ENCODE measurements around the gene NOA1. TPM values are rescaled to one million over a fixed set of nuclear protein-coding genes. Genes with fewer than 3 reads are reported as not detected.
A peak's percentile ranks its signal among the peaks of the same experiment; 100 is the strongest.

NOA1 gene
- total RNA-seq = 30.4 and 32.9 TPM in 2 replicates

- H3K79me2 ChIP-seq (ENCODE audit: insufficient read depth, low read length) = peaks cover 76% of the 10 kb centered on the region
- H4K20me1 ChIP-seq (ENCODE audit: insufficient read depth, low read length) = peaks cover 37% of the 10 kb centered on the region
- H3K27ac ChIP-seq (ENCODE audit: low read depth, low read length) = peak within 1 kb of the TSS; percentile 94
- TF ChIP-seq, protein P1, sequence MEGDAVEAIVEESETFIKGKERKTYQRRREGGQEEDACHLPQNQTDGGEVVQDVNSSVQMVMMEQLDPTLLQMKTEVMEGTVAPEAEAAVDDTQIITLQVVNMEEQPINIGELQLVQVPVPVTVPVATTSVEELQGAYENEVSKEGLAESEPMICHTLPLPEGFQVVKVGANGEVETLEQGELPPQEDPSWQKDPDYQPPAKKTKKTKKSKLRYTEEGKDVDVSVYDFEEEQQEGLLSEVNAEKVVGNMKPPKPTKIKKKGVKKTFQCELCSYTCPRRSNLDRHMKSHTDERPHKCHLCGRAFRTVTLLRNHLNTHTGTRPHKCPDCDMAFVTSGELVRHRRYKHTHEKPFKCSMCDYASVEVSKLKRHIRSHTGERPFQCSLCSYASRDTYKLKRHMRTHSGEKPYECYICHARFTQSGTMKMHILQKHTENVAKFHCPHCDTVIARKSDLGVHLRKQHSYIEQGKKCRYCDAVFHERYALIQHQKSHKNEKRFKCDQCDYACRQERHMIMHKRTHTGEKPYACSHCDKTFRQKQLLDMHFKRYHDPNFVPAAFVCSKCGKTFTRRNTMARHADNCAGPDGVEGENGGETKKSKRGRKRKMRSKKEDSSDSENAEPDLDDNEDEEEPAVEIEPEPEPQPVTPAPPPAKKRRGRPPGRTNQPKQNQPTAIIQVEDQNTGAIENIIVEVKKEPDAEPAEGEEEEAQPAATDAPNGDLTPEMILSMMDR (IDR thresholded peaks at IDR 0.05; ENCODE audit: extremely low read depth, low read depth, low read length) = no peak
- peak within 1 kb of the TSS; percentile 93 for H3K4me3 ChIP-seq (ENCODE audit: insufficient read depth, low read length)
- H3K4me1 ChIP-seq (ENCODE audit: insufficient read depth, low read length) = peaks cover 17% of the 10 kb centered on the region
- H3K9me3 ChIP-seq (ENCODE audit: low read depth, low read length) = no peaks in the 10 kb centered on the region
- peak within 1 kb of the TSS; percentile 94 for H2AFZ ChIP-seq (ENCODE audit: low read length)
- H3K27me3 ChIP-seq (ENCODE audit: insufficient read depth, low read length) = no peaks in the 10 kb centered on the region
- peak; percentile 98 for DNase-seq (ENCODE audit: insufficient read length, low spot score, missing footprints)
- H3K4me2 ChIP-seq (ENCODE audit: insufficient read depth, low read length) = peak within 1 kb of the TSS; percentile 92
- peaks cover 14% of the 10 kb centered on the region for H3K36me3 ChIP-seq (ENCODE audit: insufficient read depth, low read length)
Measured at GRCh38 chr4:56977321-56978012, at the start of gene NOA1. NOA1 (minus strand) TSS chr4:56977606; CDS start chr4:56977585, 21 bp downstream.

GRCh38 chr4:57023104-57023503, 45.7 kb upstream of the NOA1 start:
- Histone ChIP-seq H3K4me2 (ENCODE audit: insufficient read depth, low read length) (no peak overlapping the region), H3K27ac (ENCODE audit: low read depth, low read length) (peak overlapping the region; percentile 88), H3K27me3 (ENCODE audit: insufficient read depth, low read length) (no peaks in the 10 kb centered on the region), H3K36me3 (ENCODE audit: insufficient read depth, low read length) (peaks cover 68% of the 10 kb centered on the region), H3K79me2 (ENCODE audit: insufficient read depth, low read length) (no peaks in the 10 kb centered on the region), H2AFZ (ENCODE audit: low read length) (no peak overlapping the region), H3K4me1 (ENCODE audit: insufficient read depth, low read length) (peaks cover 42% of the 10 kb centered on the region), H3K4me3 (ENCODE audit: insufficient read depth, low read length) (no peak overlapping the region), H3K9me3 (ENCODE audit: low read depth, low read length) (no peaks in the 10 kb centered on the region), H4K20me1 (ENCODE audit: insufficient read depth, low read length) (no peaks in the 10 kb centered on the region)
- peak; percentile 80 for DNase-seq (ENCODE audit: insufficient read length, low spot score, missing footprints)
- TF ChIP-seq, protein P1 (IDR thresholded peaks at IDR 0.05; ENCODE audit: extremely low read depth, low read depth, low read length) = no peak

DNA sequence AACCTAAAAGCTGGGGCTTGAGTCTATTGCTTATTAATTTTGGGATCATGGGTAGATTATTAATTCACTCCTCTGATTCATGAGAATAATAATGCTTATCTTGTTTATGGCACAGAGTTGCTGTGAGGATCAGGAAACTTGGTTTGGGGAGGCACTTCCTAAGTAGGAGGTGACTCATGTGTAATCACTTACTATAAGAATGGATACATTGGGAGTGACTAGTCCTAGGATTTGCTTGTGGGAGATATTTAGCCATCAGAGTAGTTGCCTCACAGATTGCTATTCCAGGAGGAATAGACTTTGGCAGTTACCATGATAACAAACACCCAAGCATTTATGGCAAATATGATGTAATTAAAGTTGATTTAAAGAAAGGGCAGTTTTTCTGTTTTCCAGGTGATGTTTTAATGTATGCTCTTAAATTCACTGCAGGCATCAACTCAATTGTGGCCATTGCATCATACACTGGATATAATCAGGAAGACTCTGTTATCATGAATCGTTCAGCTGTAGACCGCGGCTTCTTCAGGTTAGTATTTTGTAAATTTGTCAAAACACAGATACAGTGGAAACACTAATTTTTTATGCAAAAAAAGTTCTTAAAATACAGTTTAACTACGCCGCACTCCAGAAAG, 43.2 kb upstream of the NOA1 start:
- Histone ChIP-seq H4K20me1 (ENCODE audit: insufficient read depth, low read length) (no peaks in the 10 kb centered on the region), H3K4me3 (ENCODE audit: insufficient read depth, low read length) (no peak overlapping the region), H3K4me2 (ENCODE audit: insufficient read depth, low read length) (no peak overlapping the region), H3K9me3 (ENCODE audit: low read depth, low read length) (no peaks in the 10 kb centered on the region), H3K4me1 (ENCODE audit: insufficient read depth, low read length) (peaks cover 42% of the 10 kb centered on the region), H2AFZ (ENCODE audit: low read length) (no peak overlapping the region), H3K27ac (ENCODE audit: low read depth, low read length) (peak overlapping the region; percentile 88), H3K27me3 (ENCODE audit: insufficient read depth, low read length) (no peaks in the 10 kb centered on the region), H3K36me3 (ENCODE audit: insufficient read depth, low read length) (peaks cover 63% of the 10 kb centered on the region), H3K79me2 (ENCODE audit: insufficient read depth, low read length) (no peaks in the 10 kb centered on the region)
- TF ChIP-seq, protein P1 (IDR thresholded peaks at IDR 0.05; ENCODE audit: extremely low read depth, low read depth, low read length) = no peak
- DNase-seq (ENCODE audit: insufficient read length, low spot score, missing footprints) = peak; percentile 58

- Histone ChIP-seq H3K36me3 (ENCODE audit: insufficient read depth, low read length) (peaks cover 54% of the 10 kb centered on the region), H3K27ac (ENCODE audit: low read depth, low read length) (peak overlapping the region; percentile 8), H3K27me3 (ENCODE audit: insufficient read depth, low read length) (no peaks in the 10 kb centered on the region), H3K9me3 (ENCODE audit: low read depth, low read length) (no peaks in the 10 kb centered on the region), H2AFZ (ENCODE audit: low read length) (no peak overlapping the region), H3K4me1 (ENCODE audit: insufficient read depth, low read length) (peaks cover 40% of the 10 kb centered on the region), H4K20me1 (ENCODE audit: insufficient read depth, low read length) (no peaks in the 10 kb centered on the region), H3K79me2 (ENCODE audit: insufficient read depth, low read length) (no peaks in the 10 kb centered on the region), H3K4me3 (ENCODE audit: insufficient read depth, low read length) (no peak overlapping the region), H3K4me2 (ENCODE audit: insufficient read depth, low read length) (no peak overlapping the region)
- TF ChIP-seq, protein P1 (IDR thresholded peaks at IDR 0.05; ENCODE audit: extremely low read depth, low read depth, low read length) = peak; percentile 20
- DNase-seq (ENCODE audit: insufficient read length, low spot score, missing footprints) = no peak
Measured at GRCh38 chr4:57018980-57019379, 41.6 kb upstream of the NOA1 start.
